H9 (cell line): ENCODE measurements around the gene RGS6. TPM values are rescaled to one million over a fixed set of nuclear protein-coding genes. Genes with fewer than 3 reads are reported as not detected.

Experiments
- DNase-seq: peaks from one replicate; pipeline ENCODE4 v3.0.0-alpha.2; 2017
- H2AFZ ChIP-seq: one replicate; pipeline ENCODE4 v1.6.1; 2013; ENCODE audit warnings: mild to moderate bottlenecking, low read length, control low read depth, moderate library complexity
- H2AK5ac ChIP-seq: 2 replicates; pipeline ENCODE4 v1.6.1; 2013; ENCODE audit warnings: low read length, control low read depth, mixed read lengths; ENCODE audit not compliant: insufficient read length
- H2BK120ac ChIP-seq: one replicate; pipeline ENCODE4 v1.6.1; 2013; ENCODE audit warnings: low read depth, mild to moderate bottlenecking, low read length, control low read depth, inconsistent platforms; ENCODE audit not compliant: poor library complexity, severe bottlenecking
- H2BK12ac ChIP-seq: 2 replicates; pipeline ENCODE4 v1.6.1; 2013; ENCODE audit warnings: low read length, control low read depth, mixed read lengths, low read depth; ENCODE audit not compliant: insufficient read length
- H2BK15ac ChIP-seq: 2 replicates; pipeline ENCODE4 v1.6.1; 2013; ENCODE audit warnings: low read depth, low read length, control low read depth
- H2BK20ac ChIP-seq: one replicate; pipeline ENCODE4 v1.6.1; 2013; ENCODE audit warnings: low read depth, mild to moderate bottlenecking, low read length, control low read depth, inconsistent platforms; ENCODE audit not compliant: poor library complexity, severe bottlenecking
- H2BK5ac ChIP-seq: 2 replicates; pipeline ENCODE4 v1.6.1; 2013; ENCODE audit warnings: low read length, control low read depth, mixed read lengths; ENCODE audit not compliant: insufficient read length
- H3K14ac ChIP-seq: 2 replicates; pipeline ENCODE4 v1.6.1; 2013; ENCODE audit warnings: low read length, control low read depth; ENCODE audit not compliant: insufficient read depth
- H3K18ac ChIP-seq: 2 replicates; pipeline ENCODE4 v1.6.1; 2013; ENCODE audit warnings: low read depth, mild to moderate bottlenecking, mixed read lengths, low read length, control low read depth; ENCODE audit not compliant: insufficient read length
- H3K23ac ChIP-seq: 2 replicates; pipeline ENCODE4 v1.6.1; 2013; ENCODE audit warnings: low read length, control low read depth, mixed read lengths, low read depth; ENCODE audit not compliant: insufficient read length
- H3K23me2 ChIP-seq: 2 replicates; pipeline ENCODE4 v1.6.1; 2013; ENCODE audit warnings: low read depth, mild to moderate bottlenecking, mixed read lengths, low read length, control low read depth; ENCODE audit not compliant: insufficient read length, poor library complexity, severe bottlenecking
- H3K27ac ChIP-seq: 2 replicates; pipeline ENCODE4 v1.5.1; 2013; ENCODE audit warnings: low read length, control low read depth, mixed read lengths, low read depth; ENCODE audit not compliant: insufficient read length
- H3K27me3 ChIP-seq: 2 replicates; pipeline ENCODE4 v1.6.1; 2013; ENCODE audit warnings: low read length, control low read depth, inconsistent platforms; ENCODE audit not compliant: insufficient read depth
- H3K4ac ChIP-seq: 2 replicates; pipeline ENCODE4 v1.6.1; 2013; ENCODE audit warnings: low read depth, mild to moderate bottlenecking, control low read depth, inconsistent platforms, low read length, moderate library complexity
- H3K4me1 ChIP-seq: 2 replicates; pipeline ENCODE4 v1.6.1; 2013; ENCODE audit warnings: low read length, control low read depth, inconsistent platforms; ENCODE audit not compliant: insufficient read depth
- H3K4me2 ChIP-seq: 2 replicates; pipeline ENCODE4 v1.6.1; 2013; ENCODE audit warnings: low read length, control low read depth, mixed read lengths; ENCODE audit not compliant: insufficient read length, insufficient read depth
- H3K56ac ChIP-seq: 2 replicates; pipeline ENCODE4 v1.6.1; 2013; ENCODE audit warnings: low read depth, mild to moderate bottlenecking, mixed read lengths, low read length, control low read depth; ENCODE audit not compliant: insufficient read length
- H3K79me1 ChIP-seq: 2 replicates; pipeline ENCODE4 v1.6.1; 2013; ENCODE audit warnings: low read depth, mild to moderate bottlenecking, moderate library complexity, low read length, control low read depth, inconsistent platforms; ENCODE audit not compliant: insufficient read depth, poor library complexity, severe bottlenecking
- H3K79me2 ChIP-seq: 2 replicates; pipeline ENCODE4 v1.6.1; 2013; ENCODE audit warnings: low read length, control low read depth, inconsistent platforms; ENCODE audit not compliant: insufficient read depth
- H3K9ac ChIP-seq: 2 replicates; pipeline ENCODE4 v1.6.1; 2013; ENCODE audit warnings: low read length, control low read depth, mixed read lengths; ENCODE audit not compliant: insufficient read length; ENCODE audit errors: extremely low read depth
- H3K9me3 ChIP-seq: one replicate; pipeline ENCODE4 v1.6.1; 2013; ENCODE audit warnings: low read depth, low read length, inconsistent platforms; ENCODE audit not compliant: control insufficient read depth
- H3T11ph ChIP-seq: one replicate; pipeline ENCODE4 v1.6.1; 2013; ENCODE audit warnings: mild to moderate bottlenecking, low read length, control low read depth, inconsistent platforms
- H4K20me1 ChIP-seq: one replicate; pipeline ENCODE4 v1.6.1; 2013; ENCODE audit not compliant: control insufficient read depth, insufficient read length, insufficient read depth
- H4K5ac ChIP-seq: 2 replicates; pipeline ENCODE4 v1.6.1; 2013; ENCODE audit warnings: low read depth, mild to moderate bottlenecking, mixed read lengths, low read length, control low read depth; ENCODE audit not compliant: insufficient read length
- H4K8ac ChIP-seq: replicated peaks from 2 replicates; pipeline ENCODE4 v1.6.1; 2013; ENCODE audit warnings: low read length, control low read depth, mixed read lengths, low read depth; ENCODE audit not compliant: insufficient read length
- H4K91ac ChIP-seq: 2 replicates; pipeline ENCODE4 v1.6.1; 2013; ENCODE audit warnings: low read depth, mild to moderate bottlenecking, moderate library complexity, mixed read lengths, low read length, control low read depth; ENCODE audit not compliant: insufficient read length
- H3K27ac Mint-ChIP-seq, 3 experiments: 2 replicates in 2 of 3; 3 replicates in 1 of 3; pipeline ENCODE4 v1.8.0; 2020 to 2021; ENCODE audit warnings: mixed read lengths in 3 of 3, mild to moderate bottlenecking in 1 of 3, moderate library complexity in 1 of 3
- H3K27me3 Mint-ChIP-seq: 2 replicates; pipeline ENCODE4 v1.8.0; 2021; ENCODE audit warnings: low read depth, mild to moderate bottlenecking, moderate library complexity, mixed read lengths
- H3K36me3 Mint-ChIP-seq, 3 experiments: 2 replicates in 2 of 3; 3 replicates in 1 of 3; pipeline ENCODE4 v1.8.0; 2020 to 2021; ENCODE audit warnings: low read depth in 3 of 3, mixed read lengths in 3 of 3; ENCODE audit not compliant: insufficient read depth in 1 of 3
- H3K4me1 Mint-ChIP-seq, 2 experiments: 2 replicates each; pipeline ENCODE4 v1.8.0; 2020; ENCODE audit warnings: mixed read lengths in 2 of 2
- H3K4me3 Mint-ChIP-seq, 2 experiments: 2 replicates in 1 of 2; 3 replicates in 1 of 2; pipeline ENCODE4 v1.8.0; 2020 to 2021; ENCODE audit warnings: mild to moderate bottlenecking in 2 of 2, mixed read lengths in 2 of 2, moderate library complexity in 1 of 2
- H3K9me3 Mint-ChIP-seq, 2 experiments: 2 replicates in 1 of 2; 3 replicates in 1 of 2; pipeline ENCODE4 v1.8.0; 2020; ENCODE audit warnings: mild to moderate bottlenecking in 2 of 2, mixed read lengths in 2 of 2, moderate library complexity in 1 of 2
- CTCF ChIP-seq: fragments of 200-600 bp; sonication (generic); conservative IDR thresholded peaks from 3 replicates; pipeline ENCODE4 v1.8.0; 2021; ENCODE audit warnings: antibody characterized with exemption, mild to moderate bottlenecking
- WGBS: extraction: QIAGEN DNeasy Blood & Tissue Kit; methylation state at CpG from one replicate; pipeline ENCODE4 v1.1.7; 2013; ENCODE audit warnings: missing lambda C conversion rate, low lambda C conversion rate, mixed read lengths; ENCODE audit not compliant: insufficient read length; ENCODE audit errors: extremely low coverage; 5-methylcytosine and 5-hydroxymethylcytosine counted together
- total RNA-seq: library from RNA; stranded (reverse); gene quantifications from 2 replicates; pipeline ENCODE4 v1.2.1, GENCODE V29; 2021

Gene RGS6
- total RNA-seq, 1 experiment from 2014 or later = 3.0 TPM

- Histone ChIP-seq H4K8ac (no peak overlapping the region), H2AFZ (no peak overlapping the region), H3K79me1 (no peaks in the 10 kb centered on the region), H2BK12ac (no peak overlapping the region), H3K56ac (no peak overlapping the region), H2BK120ac (no peak overlapping the region), H4K91ac (no peak overlapping the region), H2BK5ac (no peak overlapping the region), H3K4me1 (no peaks in the 10 kb centered on the region), H3K9me3 (no peaks in the 10 kb centered on the region), H2BK20ac (no peak overlapping the region), H4K5ac (no peak overlapping the region), H3K27me3 (no peaks in the 10 kb centered on the region), H3K4me2 (no peak overlapping the region), H3K79me2 (no peaks in the 10 kb centered on the region), H3K27ac (no peak overlapping the region), H4K20me1 (no peaks in the 10 kb centered on the region), H3K18ac (no peak overlapping the region), H2BK15ac (no peak overlapping the region), H3K14ac (no peak overlapping the region), H3T11ph (no peak overlapping the region), H3K9ac (no peak overlapping the region), H3K23ac (no peak overlapping the region), H3K23me2 (no peaks in the 10 kb centered on the region), H3K4ac (no peak overlapping the region), H2AK5ac (no peak overlapping the region)
- WGBS = no CpG with 5 or more reads among the region's 4 CpGs
- peaks cover 0 to 5% of the 10 kb centered on the region in 2 experiments; a peak in 2 of 4 replicates for H3K4me1 Mint-ChIP-seq
- H3K27me3 Mint-ChIP-seq = no peaks in the 10 kb centered on the region
- TF ChIP-seq CTCF = no peak
- DNase-seq = no peak
- no peak overlapping the region for H3K27ac Mint-ChIP-seq
- H3K9me3 Mint-ChIP-seq = no peaks in the 10 kb centered on the region
- H3K4me3 Mint-ChIP-seq = no peak overlapping the region
- no peaks in the 10 kb centered on the region for H3K36me3 Mint-ChIP-seq
Observed at GRCh38 chr14:72591391-72591790, 659.2 kb downstream of the RGS6 start.
